C4-2B (cell line): Measurements from ENCODE around the gene AKT1S1.

Experiments
- H3K27ac ChIP-seq: fragments of 450-650 bp; 2 replicates; pipeline ENCODE4 v1.5.1; 2017
- CTCF ChIP-seq: fragments of 450-650 bp; conservative IDR thresholded peaks from 2 replicates; pipeline ENCODE4 v1.5.1; 2017; ENCODE audit warnings: mild to moderate bottlenecking
- ZFX ChIP-seq: fragments of 450-650 bp; IDR thresholded peaks from 2 replicates; pipeline ENCODE4 v1.6.1; 2017

The AKT1S1 gene

GRCh38 chr19:49884760-49885159 is 7.6 kb upstream of the AKT1S1 start:
- H3K27ac ChIP-seq = no peak overlapping the region
- TF ChIP-seq CTCF = no peak
- no peak for TF ChIP-seq ZFX

- TF ChIP-seq ZFX (no peak), CTCF (no peak)
- H3K27ac ChIP-seq = no peak overlapping the region
These were observed 7.0 kb upstream of the AKT1S1 start for GRCh38 chr19:49884109-49884508.

- no peak for TF ChIP-seq CTCF
- no peak overlapping the region for H3K27ac ChIP-seq
These were observed 5.9 kb upstream of the AKT1S1 start for GRCh38 chr19:49883094-49883493.

GRCh38 chr19:49882643-49883042 is 5.5 kb upstream of the AKT1S1 start:
- no peak for TF ChIP-seq ZFX
- TF ChIP-seq CTCF = no peak

GRCh38 chr19:49881672-49882394 is 4.7 kb upstream of the AKT1S1 start:
- TF ChIP-seq ZFX = no peak
- TF ChIP-seq CTCF = no peak
- no peak overlapping the region for H3K27ac ChIP-seq

More at GRCh38 chr19:49882643-49883042, 5.5 kb upstream of the AKT1S1 start:
- no peak overlapping the region for H3K27ac ChIP-seq

GRCh38 chr19:49881186-49881585 is 4.0 kb upstream of the AKT1S1 start:
- TF ChIP-seq CTCF = no peak
- no peak for TF ChIP-seq ZFX
- H3K27ac ChIP-seq = no peak overlapping the region

GRCh38 chr19:49880162-49880869 is 3.2 kb upstream of the AKT1S1 start:
- TF ChIP-seq ZFX = no peak
- TF ChIP-seq CTCF = no peak

More at GRCh38 chr19:49880162-49880869, 3.2 kb upstream of the AKT1S1 start:
- no peak overlapping the region for H3K27ac ChIP-seq
